ENCODE measurements around the gene TMEM179B.
"Not testable (repeated sequence)": the region's sequence is repeated elsewhere in the genome, so short reads cannot be mapped to it uniquely, and the experiment has no call there.

Gene TMEM179B

DNA sequence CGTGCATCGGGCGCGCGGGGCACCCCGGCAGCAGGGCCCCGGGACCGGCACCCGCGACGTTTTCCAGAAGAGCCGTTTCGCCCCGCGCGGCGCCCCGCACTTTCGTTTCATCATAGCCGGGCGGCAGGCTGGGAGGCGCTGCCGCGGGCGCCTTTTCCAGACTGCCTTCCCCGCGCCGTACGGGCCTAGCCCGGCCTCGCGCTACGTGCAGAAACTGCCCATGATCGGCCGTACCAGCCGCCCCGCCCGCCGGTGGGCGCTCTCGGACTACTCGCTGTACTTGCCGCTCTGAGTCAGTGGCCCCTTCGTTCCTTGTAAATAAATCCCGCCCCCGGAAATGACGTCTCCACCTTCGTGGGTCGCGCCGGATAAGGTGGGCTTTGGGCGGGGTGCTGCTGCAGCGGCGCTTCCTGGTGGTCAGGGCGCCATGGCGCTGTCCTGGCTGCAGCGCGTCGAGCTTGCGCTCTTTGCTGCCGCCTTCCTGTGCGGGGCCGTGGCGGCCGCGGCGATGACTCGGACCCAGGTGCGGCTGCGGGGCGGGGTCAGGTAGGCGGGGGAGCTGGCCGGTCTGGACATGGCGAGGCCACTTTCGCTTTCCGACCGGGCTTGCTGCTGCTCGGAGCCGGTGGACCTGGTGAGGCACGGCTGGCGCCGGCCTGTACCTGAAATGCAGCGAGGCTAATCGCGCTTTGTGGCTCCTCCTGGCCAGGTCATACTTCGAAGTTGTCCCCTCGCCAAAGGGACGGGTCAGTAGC is at the start of gene TMEM179B:
Gene TMEM179B (plus strand): TSS at position 398 of the 755 bp plus-strand sequence. CDS start 30 bp downstream, at position 428.
- in situ Hi-C loops (cut with HindIII; ENCODE audit: low pct_ligation_motif_present, low pct_unique_long_range_greater_than_20kb, low sequenced_read_pairs) = no loop called here
- peak; percentile 97 for DNase-seq

DNA sequence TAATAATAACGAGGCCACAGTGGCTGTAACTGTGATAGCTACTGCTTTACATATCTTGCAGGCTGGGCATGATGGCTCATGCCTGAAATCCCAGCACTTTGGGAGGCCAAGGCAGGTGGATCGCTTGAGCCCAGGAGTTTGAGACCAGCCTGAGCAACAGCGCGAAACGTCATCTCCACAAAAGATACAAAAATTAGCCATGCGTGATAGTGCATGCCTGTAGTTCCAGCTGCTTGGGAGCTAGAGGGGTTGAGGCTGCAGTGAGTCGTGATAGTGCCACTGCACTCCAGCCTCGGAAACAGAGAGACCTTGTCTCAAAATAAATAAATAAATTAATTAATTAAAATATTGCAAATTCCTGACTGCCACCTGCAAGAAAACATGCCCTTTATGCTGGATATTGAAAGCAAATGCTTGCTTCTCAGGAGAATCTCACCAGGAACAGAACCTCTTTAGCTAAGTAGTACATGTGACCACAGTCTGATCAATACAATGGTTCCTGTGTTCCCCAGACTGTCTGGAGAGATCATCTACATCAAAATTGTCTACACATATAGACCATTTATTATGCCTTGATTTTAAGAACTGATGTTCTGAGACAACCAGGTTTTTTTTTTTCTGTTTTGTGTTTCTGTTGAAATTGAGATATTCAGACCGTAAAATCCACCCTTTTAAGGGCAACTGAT is 39.6 kb upstream of the TMEM179B start:
- in situ Hi-C loops (cut with HindIII; ENCODE audit: low pct_ligation_motif_present, low pct_unique_long_range_greater_than_20kb, low sequenced_read_pairs) = no loop called here
- DNase-seq = no peak

GRCh38 chr11:62749931-62750330 is 37.3 kb upstream of the TMEM179B start:
- DNase-seq; in situ Hi-C loops (cut with HindIII; ENCODE audit: low pct_ligation_motif_present, low pct_unique_long_range_greater_than_20kb, low sequenced_read_pairs): not testable (repeated sequence)

DNA sequence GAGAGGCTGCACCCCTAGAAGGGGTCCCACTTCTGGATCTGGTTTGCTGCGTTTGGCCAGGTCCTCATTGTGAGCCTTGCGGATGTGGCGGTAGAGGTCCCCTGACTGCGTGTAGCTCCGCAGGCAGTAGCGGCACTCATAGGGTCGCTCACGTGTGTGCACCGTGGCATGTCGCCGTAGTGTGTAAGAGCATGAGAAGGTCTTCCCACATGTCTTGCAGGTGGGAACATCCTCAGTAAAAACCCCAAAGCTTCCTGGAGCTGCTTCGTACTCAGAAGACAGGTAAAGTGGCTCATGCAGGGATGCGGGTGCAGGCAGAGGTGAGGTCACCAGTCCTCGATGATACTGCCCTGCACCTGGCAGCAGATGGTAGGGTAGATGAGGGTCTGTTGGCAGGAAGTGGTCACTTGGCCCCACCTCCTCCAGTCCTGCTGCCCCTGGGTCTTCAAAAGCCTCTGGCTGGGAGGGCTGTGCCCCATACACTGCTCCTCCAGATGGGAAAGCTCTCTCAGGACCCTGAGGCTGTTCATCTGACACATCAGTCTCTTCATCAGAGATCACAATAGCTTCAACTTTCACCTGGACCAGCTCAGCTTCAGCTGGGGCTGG is 34.9 kb upstream of the TMEM179B start:
- in situ Hi-C loops (cut with HindIII; ENCODE audit: low pct_ligation_motif_present, low pct_unique_long_range_greater_than_20kb, low sequenced_read_pairs) = no loop called here
- DNase-seq = no peak

DNA sequence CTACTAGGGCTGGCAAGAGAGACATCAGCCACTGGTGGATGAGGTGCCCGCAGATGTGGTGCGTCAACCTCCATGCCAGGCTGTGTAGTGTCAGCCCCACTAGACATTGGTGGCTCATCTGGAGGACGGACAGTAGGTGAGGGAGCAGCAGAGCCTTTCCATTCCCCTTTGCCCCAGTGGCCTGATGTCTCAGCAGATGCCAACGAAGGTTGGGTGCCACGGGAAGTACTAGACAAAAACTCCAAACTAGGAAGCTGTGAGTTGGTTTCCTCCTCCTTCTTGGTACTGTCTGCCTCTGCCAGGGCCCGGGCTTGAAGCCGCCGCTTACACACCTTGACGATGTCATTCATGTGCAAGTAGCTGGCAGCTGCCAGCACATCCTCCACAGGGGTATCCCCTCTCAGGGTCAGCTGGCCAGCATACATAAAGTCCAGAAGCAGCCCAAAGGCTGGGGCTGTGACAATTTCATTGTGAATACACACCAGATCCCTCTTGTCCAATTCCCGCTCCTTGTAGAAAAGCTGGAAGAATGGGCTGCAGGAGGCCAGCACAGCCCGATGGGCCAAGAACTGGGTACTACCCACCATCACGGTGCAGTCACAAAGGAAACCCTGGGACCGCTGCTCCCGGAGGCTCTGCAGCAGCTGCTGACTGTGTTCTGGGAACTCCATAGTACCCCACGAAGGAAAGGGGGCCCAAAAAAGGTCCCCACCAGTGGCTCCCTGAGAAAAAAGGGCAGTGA is 34.0 kb upstream of the TMEM179B start:
- in situ Hi-C loops (cut with HindIII; ENCODE audit: low pct_ligation_motif_present, low pct_unique_long_range_greater_than_20kb, low sequenced_read_pairs) = no loop called here

GRCh38 chr11:62753736-62754603 is 33.2 kb upstream of the TMEM179B start, which contains the start of gene ZBTB3:
Gene ZBTB3, minus strand, starts transcription at chr11:62754160. Its CDS starts 496 bp downstream, at chr11:62753664.
- DNase-seq = peak; percentile 97
- in situ Hi-C loops (cut with HindIII; ENCODE audit: low pct_ligation_motif_present, low pct_unique_long_range_greater_than_20kb, low sequenced_read_pairs) = no loop called here

More for the DNA sequence above, 34.0 kb upstream of the TMEM179B start:
- no peak for DNase-seq

GRCh38 chr11:62755086-62755615 is 32.1 kb upstream of the TMEM179B start:
- in situ Hi-C loops (cut with HindIII; ENCODE audit: low pct_ligation_motif_present, low pct_unique_long_range_greater_than_20kb, low sequenced_read_pairs) = no loop called here
- DNase-seq = no peak

- no peak for DNase-seq
- in situ Hi-C loops (cut with HindIII; ENCODE audit: low pct_ligation_motif_present, low pct_unique_long_range_greater_than_20kb, low sequenced_read_pairs) = no loop called here
These were observed 29.1 kb upstream of the TMEM179B start for GRCh38 chr11:62757846-62758788.

DNA sequence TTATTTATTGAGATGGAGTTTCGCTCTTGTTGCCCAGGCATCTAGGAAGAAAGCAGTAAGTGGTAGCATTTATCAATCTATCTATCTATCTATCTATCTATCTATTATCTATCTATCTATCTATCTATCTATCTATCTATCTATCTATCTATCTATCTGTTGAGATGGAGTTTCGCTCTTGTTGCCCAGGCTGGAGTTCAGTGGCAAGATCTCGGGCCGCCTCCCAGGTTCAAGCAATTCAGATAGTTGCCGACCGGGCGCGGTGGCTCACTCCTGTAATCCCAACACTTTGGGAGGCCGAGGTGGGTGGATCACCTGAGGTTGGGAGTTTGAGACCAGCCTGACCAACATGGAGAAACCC is 26.4 kb upstream of the TMEM179B start:
- in situ Hi-C loops (cut with HindIII; ENCODE audit: low pct_ligation_motif_present, low pct_unique_long_range_greater_than_20kb, low sequenced_read_pairs); DNase-seq: not testable (repeated sequence)

DNA sequence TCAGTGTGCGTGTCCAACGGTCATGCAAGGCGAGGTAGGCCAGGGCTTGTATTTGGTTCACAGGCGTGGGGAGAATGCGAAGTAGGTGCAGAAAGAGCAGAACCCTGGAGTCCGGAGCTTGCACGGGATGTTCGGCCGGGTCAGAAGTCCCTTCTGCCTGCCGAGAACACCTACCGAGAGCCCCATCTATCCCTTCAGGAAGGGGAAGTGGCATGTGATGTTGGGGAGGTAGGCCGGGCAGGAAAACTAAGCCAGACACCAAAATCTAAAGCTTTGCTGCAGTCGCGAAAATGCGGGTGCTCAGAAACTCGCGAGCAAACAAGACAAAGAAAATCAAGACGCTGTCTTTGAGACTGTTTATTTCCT is 16.4 kb upstream of the TMEM179B start:
- DNase-seq = no peak
- in situ Hi-C loops (cut with HindIII; ENCODE audit: low pct_ligation_motif_present, low pct_unique_long_range_greater_than_20kb, low sequenced_read_pairs) = no loop called here

- peak; percentile 94 for DNase-seq
- in situ Hi-C loops (cut with HindIII; ENCODE audit: low pct_ligation_motif_present, low pct_unique_long_range_greater_than_20kb, low sequenced_read_pairs) = no loop called here
These were observed 15.8 kb upstream of the TMEM179B start, which contains the start of gene TAF6L for GRCh38 chr11:62771144-62772021. Gene TAF6L, plus strand, starts transcription at chr11:62771396. Its CDS starts 4,388 bp downstream, at chr11:62775784.

DNA sequence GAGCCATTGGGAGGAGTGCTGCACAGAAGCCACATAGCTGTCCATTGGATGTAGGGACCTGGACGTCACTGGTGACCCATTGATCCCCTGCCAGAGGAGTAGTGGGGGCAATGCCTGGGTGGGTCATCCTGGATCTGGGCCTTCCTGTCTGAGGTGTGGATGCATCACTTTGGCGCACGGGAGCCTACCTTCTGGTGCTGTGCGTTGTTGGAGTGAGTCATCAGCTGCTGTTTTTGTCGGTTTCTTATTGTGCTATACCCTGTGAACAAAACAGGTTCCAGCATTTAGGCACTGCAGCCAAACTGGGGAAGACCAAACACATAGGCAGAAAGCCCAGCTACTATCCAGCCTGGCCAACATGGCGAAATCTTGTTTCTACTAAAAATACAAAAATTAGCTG is 12.8 kb upstream of the TMEM179B start:
- DNase-seq = no peak
- in situ Hi-C loops (cut with HindIII; ENCODE audit: low pct_ligation_motif_present, low pct_unique_long_range_greater_than_20kb, low sequenced_read_pairs) = no loop called here

DNA sequence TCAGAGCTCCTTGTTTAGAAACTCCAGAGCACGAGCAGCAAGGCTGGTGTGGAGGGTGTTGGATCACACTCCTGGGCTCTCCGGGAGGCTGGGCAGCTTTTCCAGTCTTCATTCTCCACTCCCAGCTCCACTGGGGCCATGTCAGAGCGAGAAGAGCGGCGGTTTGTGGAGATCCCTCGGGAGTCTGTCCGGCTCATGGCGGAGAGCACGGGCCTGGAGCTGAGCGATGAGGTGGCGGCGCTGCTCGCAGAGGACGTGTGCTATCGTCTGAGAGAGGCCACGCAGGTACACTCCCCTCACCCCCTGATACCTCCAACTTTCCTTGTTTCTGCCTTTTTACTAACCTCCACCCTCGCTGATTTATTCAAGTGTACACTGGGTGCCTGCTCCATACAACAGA is 11.6 kb upstream of the TMEM179B start:
- in situ Hi-C loops (cut with HindIII; ENCODE audit: low pct_ligation_motif_present, low pct_unique_long_range_greater_than_20kb, low sequenced_read_pairs) = no loop called here
- DNase-seq = no peak

- no peak for DNase-seq
- in situ Hi-C loops (cut with HindIII; ENCODE audit: low pct_ligation_motif_present, low pct_unique_long_range_greater_than_20kb, low sequenced_read_pairs) = no loop called here
These were observed 9.8 kb upstream of the TMEM179B start for GRCh38 chr11:62777389-62777788.

- no peak for DNase-seq
- in situ Hi-C loops (cut with HindIII; ENCODE audit: low pct_ligation_motif_present, low pct_unique_long_range_greater_than_20kb, low sequenced_read_pairs) = no loop called here
These were observed 8.8 kb upstream of the TMEM179B start for GRCh38 chr11:62778441-62778840.

DNA sequence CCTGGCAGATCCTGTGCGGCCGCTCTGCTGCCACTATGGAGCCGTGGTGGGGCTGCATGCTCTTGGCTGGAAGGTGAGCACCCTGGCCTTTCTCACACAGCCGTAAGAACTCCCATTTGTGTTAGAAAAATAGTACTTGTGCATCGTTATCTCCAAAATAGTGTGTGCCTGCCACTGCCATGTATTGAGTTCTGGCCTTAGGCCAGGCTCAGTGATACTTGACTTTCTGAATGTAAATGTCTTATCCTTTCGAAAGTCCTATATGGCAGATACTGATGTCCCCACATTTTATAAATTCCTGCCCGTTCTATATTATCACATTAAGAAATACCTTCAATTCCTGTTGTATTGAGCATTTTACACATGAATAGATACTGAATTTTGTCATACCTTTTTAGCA is 4.4 kb upstream of the TMEM179B start:
- DNase-seq = no peak
- in situ Hi-C loops (cut with HindIII; ENCODE audit: low pct_ligation_motif_present, low pct_unique_long_range_greater_than_20kb, low sequenced_read_pairs) = no loop called here

Data from ACHN (cell line).